ENCODE measurements around the gene EIF2B2.

DNA sequence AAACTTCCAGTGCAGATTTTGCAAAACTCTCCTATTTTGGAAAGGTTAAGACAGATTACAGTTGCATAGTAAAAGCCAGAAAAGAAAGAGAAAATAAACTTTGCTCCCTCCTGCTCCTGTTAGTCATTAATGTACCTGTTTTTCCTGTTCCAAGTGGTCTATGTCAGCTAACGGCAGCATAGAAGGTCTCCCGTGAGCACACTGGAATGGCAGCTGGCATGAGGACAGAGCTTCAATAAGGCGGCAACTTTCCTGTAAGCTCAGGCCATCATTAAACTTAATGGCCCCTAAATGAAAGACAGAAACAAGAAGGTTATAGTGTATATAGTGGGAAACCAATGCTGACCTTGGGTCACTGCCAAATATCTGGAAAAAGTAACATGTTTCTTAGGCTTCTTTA is 16.0 kb downstream of the EIF2B2 start:
- no peak for TF ChIP-seq SMC3 (IDR thresholded peaks at IDR 0.05; ENCODE audit: borderline replicate concordance, low read length)
- TF ChIP-seq BMI1 (IDR thresholded peaks at IDR 0.05; ENCODE audit: borderline replicate concordance) = no peak
- TF ChIP-seq NR2C2 (IDR thresholded peaks at IDR 0.05; ENCODE audit: borderline replicate concordance, control insufficient read depth, insufficient read length, low read depth) = no peak
- TF ChIP-seq MXI1 (IDR thresholded peaks at IDR 0.05; ENCODE audit: low read depth, low read length) = no peak
- TF ChIP-seq, protein P1, sequence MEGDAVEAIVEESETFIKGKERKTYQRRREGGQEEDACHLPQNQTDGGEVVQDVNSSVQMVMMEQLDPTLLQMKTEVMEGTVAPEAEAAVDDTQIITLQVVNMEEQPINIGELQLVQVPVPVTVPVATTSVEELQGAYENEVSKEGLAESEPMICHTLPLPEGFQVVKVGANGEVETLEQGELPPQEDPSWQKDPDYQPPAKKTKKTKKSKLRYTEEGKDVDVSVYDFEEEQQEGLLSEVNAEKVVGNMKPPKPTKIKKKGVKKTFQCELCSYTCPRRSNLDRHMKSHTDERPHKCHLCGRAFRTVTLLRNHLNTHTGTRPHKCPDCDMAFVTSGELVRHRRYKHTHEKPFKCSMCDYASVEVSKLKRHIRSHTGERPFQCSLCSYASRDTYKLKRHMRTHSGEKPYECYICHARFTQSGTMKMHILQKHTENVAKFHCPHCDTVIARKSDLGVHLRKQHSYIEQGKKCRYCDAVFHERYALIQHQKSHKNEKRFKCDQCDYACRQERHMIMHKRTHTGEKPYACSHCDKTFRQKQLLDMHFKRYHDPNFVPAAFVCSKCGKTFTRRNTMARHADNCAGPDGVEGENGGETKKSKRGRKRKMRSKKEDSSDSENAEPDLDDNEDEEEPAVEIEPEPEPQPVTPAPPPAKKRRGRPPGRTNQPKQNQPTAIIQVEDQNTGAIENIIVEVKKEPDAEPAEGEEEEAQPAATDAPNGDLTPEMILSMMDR (IDR thresholded peaks at IDR 0.05 in 2 of 3, conservative IDR thresholded peaks at IDR 0.05 in 1 of 3; ENCODE audit: control insufficient read depth in 2 of 3, extremely low read depth in 1 of 3, insufficient read depth in 1 of 3, low read depth in 3 of 3, low read length in 3 of 3) = no peak
- TF ChIP-seq EZH2 (IDR thresholded peaks at IDR 0.05; ENCODE audit: borderline replicate concordance, control insufficient read depth, low read depth, low read length) = no peak
- no peak for TF ChIP-seq ATF7 (IDR thresholded peaks at IDR 0.05; ENCODE audit: low read depth)
- no peak for TF ChIP-seq CHD2 (IDR thresholded peaks at IDR 0.05; ENCODE audit: borderline replicate concordance, low read depth, low read length)
- no peak for TF ChIP-seq FOS (IDR thresholded peaks at IDR 0.05; ENCODE audit: borderline replicate concordance, extremely low read depth, insufficient read length)
- no peak for TF ChIP-seq NRF1 (conservative IDR thresholded peaks at IDR 0.05; ENCODE audit: low read depth, low read length)
- no peak for TF ChIP-seq ZNF24 (IDR thresholded peaks at IDR 0.05)

All from GM12878 (cell line).